ENCODE measurements around the gene AMMECR1. TPM values are rescaled to one million over a fixed set of nuclear protein-coding genes. Genes with fewer than 3 reads are reported as not detected.

AMMECR1 gene
- polyA plus RNA-seq, 3 donors, result 2.1 to 3.3 (median 2.9) TPM

- H3K36me3 Mint-ChIP-seq, result peaks cover 0 to 3% of the 10 kb centered on the region in 2 donors
- TF ChIP-seq, protein P1, sequence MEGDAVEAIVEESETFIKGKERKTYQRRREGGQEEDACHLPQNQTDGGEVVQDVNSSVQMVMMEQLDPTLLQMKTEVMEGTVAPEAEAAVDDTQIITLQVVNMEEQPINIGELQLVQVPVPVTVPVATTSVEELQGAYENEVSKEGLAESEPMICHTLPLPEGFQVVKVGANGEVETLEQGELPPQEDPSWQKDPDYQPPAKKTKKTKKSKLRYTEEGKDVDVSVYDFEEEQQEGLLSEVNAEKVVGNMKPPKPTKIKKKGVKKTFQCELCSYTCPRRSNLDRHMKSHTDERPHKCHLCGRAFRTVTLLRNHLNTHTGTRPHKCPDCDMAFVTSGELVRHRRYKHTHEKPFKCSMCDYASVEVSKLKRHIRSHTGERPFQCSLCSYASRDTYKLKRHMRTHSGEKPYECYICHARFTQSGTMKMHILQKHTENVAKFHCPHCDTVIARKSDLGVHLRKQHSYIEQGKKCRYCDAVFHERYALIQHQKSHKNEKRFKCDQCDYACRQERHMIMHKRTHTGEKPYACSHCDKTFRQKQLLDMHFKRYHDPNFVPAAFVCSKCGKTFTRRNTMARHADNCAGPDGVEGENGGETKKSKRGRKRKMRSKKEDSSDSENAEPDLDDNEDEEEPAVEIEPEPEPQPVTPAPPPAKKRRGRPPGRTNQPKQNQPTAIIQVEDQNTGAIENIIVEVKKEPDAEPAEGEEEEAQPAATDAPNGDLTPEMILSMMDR (IDR thresholded peaks at IDR 0.05), result no peak
Measured at GRCh38 chrX:110250847-110251246, 67.0 kb downstream of the AMMECR1 start.

DNA sequence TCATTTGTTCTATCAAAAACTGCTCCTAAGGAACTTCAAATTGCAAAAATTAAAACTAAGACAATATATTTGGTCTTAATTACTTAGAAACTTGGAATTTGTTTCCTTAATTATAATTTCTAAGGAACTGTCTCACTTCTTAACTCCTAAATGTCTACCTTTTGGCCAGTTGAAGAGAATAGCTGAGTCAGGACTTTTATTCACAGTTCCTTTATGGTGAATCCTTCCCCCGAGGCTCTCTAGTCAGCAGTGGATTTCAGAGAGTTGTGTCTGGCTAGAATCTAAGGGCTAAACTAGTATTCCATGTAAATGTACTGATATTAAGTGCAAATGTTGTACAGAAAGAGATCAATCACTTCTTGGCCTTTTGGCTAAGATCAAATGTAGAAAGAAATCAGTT lies 69.3 kb downstream of the AMMECR1 start:
- no peak for DNase-seq
- Histone ChIP-seq H4K20me1 (ENCODE audit: insufficient read depth, low read length) (no peaks in the 10 kb centered on the region), H3K27ac (ENCODE audit: low read depth in 1 of 2, low read length in 2 of 2) (no peak overlapping the region), H3K9me3 (replicated peaks in 1 of 2; ENCODE audit: control insufficient read depth in 1 of 2, insufficient read depth in 1 of 2, low read length in 2 of 2) (no peaks in the 10 kb centered on the region), H2AFZ (ENCODE audit: insufficient read depth, low read depth, low read length, poor library complexity, severe bottlenecking) (no peak overlapping the region), H3K4me1 (ENCODE audit: control insufficient read depth in 1 of 2, insufficient read depth in 2 of 2, low read length in 2 of 2) (no peaks in the 10 kb centered on the region), H3K4me3 (replicated peaks in 1 of 3; ENCODE audit: low read depth in 2 of 3, low read length in 3 of 3) (no peak overlapping the region), H3K9ac (ENCODE audit: insufficient read depth, low read length, poor library complexity, severe bottlenecking) (no peak overlapping the region), H3K4me2 (replicated peaks; ENCODE audit: extremely low read depth, low read length, poor library complexity, severe bottlenecking) (no peak overlapping the region), H3K79me2 (ENCODE audit: insufficient read depth, low read length) (no peaks in the 10 kb centered on the region), H3K27me3 (ENCODE audit: control insufficient read depth in 2 of 2, insufficient read depth in 2 of 2, low read length in 2 of 2) (no peaks in the 10 kb centered on the region), H3K36me3 (replicated peaks in 1 of 2; ENCODE audit: control insufficient read depth in 1 of 2, insufficient read depth in 2 of 2, low read length in 2 of 2) (no peaks in the 10 kb centered on the region)
- H3K4me1 Mint-ChIP-seq, result no peaks in the 10 kb centered on the region
- peaks cover 0 to 3% of the 10 kb centered on the region in 2 donors for H3K36me3 Mint-ChIP-seq
- peaks cover 0 to 2% (median 0%) of the 10 kb centered on the region in 7 donors for H3K9me3 Mint-ChIP-seq
- no peak overlapping the region for H3K4me3 Mint-ChIP-seq
- H3K27ac Mint-ChIP-seq, result no peak overlapping the region
- intact Hi-C loops (cut with micrococcal nuclease), result no loop called here
- WGBS (ENCODE audit: insufficient coverage), result no CpG with 5 or more reads among the region's 1 CpG
- H3K27me3 Mint-ChIP-seq (ENCODE audit: low read depth in 3 of 3), result peaks cover 0 to 5% (median 0%) of the 10 kb centered on the region in 3 donors
- TF ChIP-seq, protein P1 (IDR thresholded peaks at IDR 0.05), result no peak

More at GRCh38 chrX:110250847-110251246, 67.0 kb downstream of the AMMECR1 start:
- Mint-ChIP-seq H3K4me3 (no peak overlapping the region), H3K27me3 (ENCODE audit: low read depth in 3 of 3) (peaks cover 0 to 5% (median 0%) of the 10 kb centered on the region in 3 donors), H3K4me1 (no peaks in the 10 kb centered on the region), H3K9me3 (peaks cover 0 to 2% (median 0%) of the 10 kb centered on the region in 7 donors), H3K27ac (peak overlapping the region in 1 of 7 donors; percentile 43)
- Histone ChIP-seq H3K9me3 (replicated peaks in 1 of 2; ENCODE audit: control insufficient read depth in 1 of 2, insufficient read depth in 1 of 2, low read length in 2 of 2) (no peaks in the 10 kb centered on the region), H2AFZ (ENCODE audit: insufficient read depth, low read depth, low read length, poor library complexity, severe bottlenecking) (no peak overlapping the region), H4K20me1 (ENCODE audit: insufficient read depth, low read length) (no peaks in the 10 kb centered on the region), H3K27ac (ENCODE audit: low read depth in 1 of 2, low read length in 2 of 2) (no peak overlapping the region), H3K9ac (ENCODE audit: insufficient read depth, low read length, poor library complexity, severe bottlenecking) (no peak overlapping the region), H3K4me3 (replicated peaks in 1 of 3; ENCODE audit: low read depth in 2 of 3, low read length in 3 of 3) (no peak overlapping the region), H3K4me1 (ENCODE audit: control insufficient read depth in 1 of 2, insufficient read depth in 2 of 2, low read length in 2 of 2) (no peaks in the 10 kb centered on the region), H3K4me2 (replicated peaks; ENCODE audit: extremely low read depth, low read length, poor library complexity, severe bottlenecking) (no peak overlapping the region), H3K36me3 (replicated peaks in 1 of 2; ENCODE audit: control insufficient read depth in 1 of 2, insufficient read depth in 2 of 2, low read length in 2 of 2) (no peaks in the 10 kb centered on the region), H3K27me3 (ENCODE audit: control insufficient read depth in 2 of 2, insufficient read depth in 2 of 2, low read length in 2 of 2) (no peaks in the 10 kb centered on the region), H3K79me2 (ENCODE audit: insufficient read depth, low read length) (no peaks in the 10 kb centered on the region)
- no peak for DNase-seq
- intact Hi-C loops (cut with micrococcal nuclease), result no loop called here
- no CpG with 5 or more reads among the region's 1 CpG for WGBS (ENCODE audit: insufficient coverage)

Data from CD14-positive monocyte (primary cell).